Left lung (tissue), 10 donors: ENCODE results near the gene RHEB. TPM values are rescaled to one million over a fixed set of nuclear protein-coding genes. Genes with fewer than 3 reads are reported as not detected.

Experiments
- ATAC-seq: fragments of 200-7000 bp; cut with Tn5 transposase; one replicate; pipeline ENCODE4 v1.9.1; 2020; ENCODE audit warnings: moderate library complexity
- DNase-seq, 4 donors: peaks; one replicate each; pipeline ENCODE4 v3.0.0-alpha.2; 2013 to 2020
- H3K27ac ChIP-seq, 2 donors: fragments of 200-600 bp; sonication (generic) in 1 of 2; one replicate each; pipeline versions ENCODE4 v1.5.0 to v1.8.0; 2020 to 2021
- H3K27me3 ChIP-seq, 2 donors: fragments of 200-600 bp; sonication (generic) in 1 of 2; one replicate each; pipeline versions ENCODE4 v1.5.0 to v1.8.0; 2020 to 2021
- H3K36me3 ChIP-seq, 2 donors: fragments of 200-600 bp; sonication (generic) in 1 of 2; one replicate each; pipeline versions ENCODE4 v1.5.0 to v1.8.0; 2020 to 2021
- H3K4me1 ChIP-seq, 2 donors: fragments of 200-600 bp; one replicate each; pipeline ENCODE4 v1.8.0; 2021
- H3K4me3 ChIP-seq, 2 donors: fragments of 200-600 bp; sonication (generic) in 1 of 2; one replicate each; pipeline versions ENCODE4 v1.5.0 to v1.8.0; 2020 to 2021; ENCODE audit warnings: mild to moderate bottlenecking in 1 of 2
- H3K9me3 ChIP-seq, 2 donors: fragments of 200-600 bp; sonication (generic) in 1 of 2; one replicate each; pipeline versions ENCODE4 v1.5.0 to v1.8.0; 2020 to 2021
- intact Hi-C, 2 donors: fragments of 100-400 bp; cut with DNase I; formaldehyde crosslinking; loops; one replicate each; pipeline versions ENCODE4 v1.11.2 to v1.14.2; 2022
- polyA plus RNA-seq, 6 donors: library from polyadenylated mRNA; unstranded; fragments of 120-200 nt; gene quantifications; one replicate each; pipeline ENCODE4 v1.2.1, GENCODE V29; 2013; ENCODE audit not compliant: insufficient read length in 6 of 6
- total RNA-seq, 2 donors: library from RNA; stranded (reverse); fragmentation: NEBNext Ultra II Directional; extraction: Animal tissue kit (Norgen Biotek cat#: 25700); gene quantifications; one replicate each; pipeline ENCODE4 v1.2.1, GENCODE V29; 2021
- TF ChIP-seq, protein P1 (sequence below), 2 donors: fragments of 200-600 bp; sonication (generic) in 1 of 2; IDR thresholded peaks; one replicate each; pipeline versions ENCODE4 v1.5.0 to v1.8.0; 2021; ENCODE audit warnings: antibody characterized with exemption in 2 of 2
- donor health status: DM: no; HTN: yes; CAD: no.
- donor health status: DM: no; HTN: no; CAD: no.

RHEB gene
- total and polyA plus RNA-seq, 8 donors = 85.3 to 110 (median 105) TPM

- DNase-seq (peak in 2 of 4 donors; percentile 40 to 51), ATAC-seq (no peak)
- TF ChIP-seq, protein P1, sequence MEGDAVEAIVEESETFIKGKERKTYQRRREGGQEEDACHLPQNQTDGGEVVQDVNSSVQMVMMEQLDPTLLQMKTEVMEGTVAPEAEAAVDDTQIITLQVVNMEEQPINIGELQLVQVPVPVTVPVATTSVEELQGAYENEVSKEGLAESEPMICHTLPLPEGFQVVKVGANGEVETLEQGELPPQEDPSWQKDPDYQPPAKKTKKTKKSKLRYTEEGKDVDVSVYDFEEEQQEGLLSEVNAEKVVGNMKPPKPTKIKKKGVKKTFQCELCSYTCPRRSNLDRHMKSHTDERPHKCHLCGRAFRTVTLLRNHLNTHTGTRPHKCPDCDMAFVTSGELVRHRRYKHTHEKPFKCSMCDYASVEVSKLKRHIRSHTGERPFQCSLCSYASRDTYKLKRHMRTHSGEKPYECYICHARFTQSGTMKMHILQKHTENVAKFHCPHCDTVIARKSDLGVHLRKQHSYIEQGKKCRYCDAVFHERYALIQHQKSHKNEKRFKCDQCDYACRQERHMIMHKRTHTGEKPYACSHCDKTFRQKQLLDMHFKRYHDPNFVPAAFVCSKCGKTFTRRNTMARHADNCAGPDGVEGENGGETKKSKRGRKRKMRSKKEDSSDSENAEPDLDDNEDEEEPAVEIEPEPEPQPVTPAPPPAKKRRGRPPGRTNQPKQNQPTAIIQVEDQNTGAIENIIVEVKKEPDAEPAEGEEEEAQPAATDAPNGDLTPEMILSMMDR (IDR thresholded peaks at IDR 0.05) = no peak
- intact Hi-C loops = no loop called here
- H3K9me3 ChIP-seq = no peaks in the 10 kb centered on the region
- H3K27ac ChIP-seq = no peak overlapping the region
- H3K27me3 ChIP-seq = no peaks in the 10 kb centered on the region
- H3K4me1 ChIP-seq = peaks cover 23 to 95% of the 10 kb centered on the region in 2 donors
- no peaks in the 10 kb centered on the region for H3K36me3 ChIP-seq
- H3K4me3 ChIP-seq = no peak overlapping the region
These were observed 6.6 kb downstream of the RHEB start for GRCh38 chr7:151513133-151513532.

GRCh38 chr7:151512353-151512752 is 7.3 kb downstream of the RHEB start:
- H3K27me3 ChIP-seq = no peaks in the 10 kb centered on the region
- TF ChIP-seq, protein P1 (IDR thresholded peaks at IDR 0.05) = no peak
- DNase-seq (no peak), ATAC-seq (no peak)
- no peaks in the 10 kb centered on the region for H3K9me3 ChIP-seq
- peaks cover 20 to 95% of the 10 kb centered on the region in 2 donors for H3K4me1 ChIP-seq
- intact Hi-C loops = no loop called here
- peak overlapping the region in 1 of 2 donors; percentile 5 for H3K27ac ChIP-seq
- no peaks in the 10 kb centered on the region for H3K36me3 ChIP-seq
- H3K4me3 ChIP-seq = no peak overlapping the region

- H3K27ac ChIP-seq = peak overlapping the region in 1 of 2 donors; percentile 5
- no peaks in the 10 kb centered on the region for H3K9me3 ChIP-seq
- intact Hi-C loops = no loop called here
- TF ChIP-seq, protein P1 (IDR thresholded peaks at IDR 0.05) = no peak
- no peaks in the 10 kb centered on the region for H3K27me3 ChIP-seq
- peaks cover 17 to 95% of the 10 kb centered on the region in 2 donors for H3K4me1 ChIP-seq
- no peak overlapping the region for H3K4me3 ChIP-seq
- no peaks in the 10 kb centered on the region for H3K36me3 ChIP-seq
- ATAC-seq (peak; percentile 34), DNase-seq (peak in 1 of 4 donors; percentile 35)
These were observed 7.7 kb downstream of the RHEB start for GRCh38 chr7:151511946-151512345.

DNA sequence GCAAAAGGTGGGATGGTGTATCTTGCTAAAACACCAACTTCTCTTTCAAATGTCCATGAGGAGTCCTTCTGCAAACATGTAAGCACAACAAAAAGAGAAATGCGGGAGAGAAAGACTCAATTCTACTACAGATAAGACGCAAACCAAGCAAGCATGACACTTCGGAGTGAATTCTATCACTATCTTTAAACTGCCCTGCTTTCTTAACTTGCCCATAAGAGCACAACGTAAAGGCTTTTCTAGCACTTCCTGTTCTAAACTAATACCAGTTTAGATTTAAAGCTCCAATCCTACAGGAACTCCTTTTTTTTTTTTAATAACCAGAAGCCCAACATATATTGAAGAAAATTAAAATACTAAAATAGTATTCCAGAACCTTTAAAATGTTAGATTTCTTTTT is 8.4 kb downstream of the RHEB start:
- intact Hi-C loops = no loop called here
- TF ChIP-seq, protein P1 (IDR thresholded peaks at IDR 0.05) = no peak
- no peaks in the 10 kb centered on the region for H3K36me3 ChIP-seq
- peaks cover 11 to 95% of the 10 kb centered on the region in 2 donors for H3K4me1 ChIP-seq
- no peak overlapping the region for H3K27ac ChIP-seq
- no peak overlapping the region for H3K4me3 ChIP-seq
- H3K9me3 ChIP-seq = no peaks in the 10 kb centered on the region
- H3K27me3 ChIP-seq = no peaks in the 10 kb centered on the region
- ATAC-seq (no peak), DNase-seq (no peak)

DNA sequence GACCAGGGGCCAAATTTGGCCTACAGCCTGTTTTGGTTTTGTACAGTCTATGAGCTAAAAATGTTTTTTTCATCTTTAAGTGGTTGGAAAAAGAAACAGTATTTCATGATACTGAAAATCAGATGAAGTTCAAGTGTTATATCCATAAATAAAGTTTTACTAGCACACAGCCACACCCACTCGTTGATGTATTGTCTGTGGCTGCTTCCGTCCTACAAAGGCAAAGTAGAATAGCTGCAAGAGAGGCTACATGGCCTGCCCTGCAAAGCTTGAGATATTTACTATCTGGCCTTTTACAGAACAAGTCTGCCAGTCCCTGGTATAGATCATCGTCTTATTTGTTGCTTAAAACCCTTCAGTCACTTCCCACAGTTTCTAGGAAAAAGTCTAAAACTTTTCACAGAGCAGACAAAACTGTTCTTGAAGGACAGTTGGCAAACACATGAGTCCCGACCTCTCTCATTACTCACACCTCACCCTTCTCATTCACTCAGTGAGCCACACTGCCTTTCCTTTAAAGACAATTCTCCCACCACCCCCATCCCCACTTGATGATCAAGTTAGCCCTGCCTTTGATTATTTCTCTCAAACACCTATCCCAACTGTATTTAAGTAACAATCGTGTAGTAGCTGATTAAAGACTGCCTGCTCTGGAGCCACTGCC is 9.9 kb downstream of the RHEB start:
- intact Hi-C loops = no loop called here
- no peaks in the 10 kb centered on the region for H3K27me3 ChIP-seq
- peaks cover 8 to 92% of the 10 kb centered on the region in 2 donors for H3K4me1 ChIP-seq
- peak; percentile 24 for ATAC-seq
- no peak overlapping the region for H3K4me3 ChIP-seq
- no peak for DNase-seq
- H3K9me3 ChIP-seq = no peaks in the 10 kb centered on the region
- H3K27ac ChIP-seq = no peak overlapping the region
- TF ChIP-seq, protein P1 (IDR thresholded peaks at IDR 0.05) = no peak
- H3K36me3 ChIP-seq = no peaks in the 10 kb centered on the region
